WTC11 (cell line): ENCODE results near the gene UBXN6.

Source experiments
- CTCF ChIP-seq: fragments of 200-600 bp; IDR thresholded peaks from 2 replicates; pipeline ENCODE4 v1.8.0; 2022; ENCODE audit warnings: antibody characterized with exemption
- MAX ChIP-seq: sonication (generic); formaldehyde crosslinking; IDR thresholded peaks from 2 replicates; pipeline ENCODE4 v1.8.0; 2022; ENCODE audit warnings: mild to moderate bottlenecking, missing genetic modification reagents

- no peak for TF ChIP-seq MAX (CRISPR knock-in tag)
- no peak for TF ChIP-seq CTCF
Measured at GRCh38 chr19:4503132-4503824, 45.7 kb upstream of the UBXN6 start.
